HL-60 (cell line): ENCODE measurements around the gene ADCK1.

ENCODE experiments used
- DNase-seq, 2 experiments: peaks; one replicate each; pipeline ENCODE4 v3.0.0-alpha.2; 2010 to 2020; ENCODE audit warnings: low read depth in 1 of 2, low spot score in 1 of 2
- H3K27ac ChIP-seq: fragments of 250-450 bp; sonication (Bioruptor Pico); replicated peaks from 2 replicates; pipeline ENCODE4 v1.5.1; 2020; ENCODE audit warnings: mild to moderate bottlenecking, moderate library complexity
- H3K27me3 ChIP-seq: fragments of 250-450 bp; sonication (Bioruptor Pico); 2 replicates; pipeline ENCODE4 v1.5.1; 2021; ENCODE audit warnings: mild to moderate bottlenecking, moderate library complexity; ENCODE audit not compliant: insufficient read depth, poor library complexity, severe bottlenecking
- H3K4me3 ChIP-seq: replicated peaks from 2 replicates; pipeline ENCODE4 v1.5.1; 2011; ENCODE audit warnings: mild to moderate bottlenecking, control low read depth, low read length; ENCODE audit not compliant: insufficient read depth
- CTCF ChIP-seq: IDR thresholded peaks from one replicate; pipeline ENCODE4 v1.5.1; 2011; ENCODE audit warnings: low read length, control low read depth, inconsistent platforms; ENCODE audit not compliant: insufficient read depth
- GABPA ChIP-seq: IDR thresholded peaks from 2 replicates; pipeline ENCODE4 v1.6.1; 2012; ENCODE audit warnings: low read depth
- POLR2AphosphoS5 ChIP-seq: IDR thresholded peaks from 2 replicates; pipeline ENCODE4 v1.6.1; 2012; ENCODE audit warnings: low read depth
- REST ChIP-seq: IDR thresholded peaks from 2 replicates; pipeline ENCODE4 v1.6.1; 2012; ENCODE audit warnings: low read depth; ENCODE audit not compliant: insufficient replicate concordance
- SPI1 ChIP-seq: IDR thresholded peaks from 2 replicates; pipeline ENCODE4 v1.6.1; 2012; ENCODE audit warnings: low read depth, mild to moderate bottlenecking, borderline replicate concordance

The ADCK1 gene

GRCh38 chr14:77882636-77883035, 82.7 kb downstream of the ADCK1 start:
- no peak for DNase-seq
- no peak overlapping the region for H3K4me3 ChIP-seq
- H3K27me3 ChIP-seq = no peaks in the 10 kb centered on the region
- H3K27ac ChIP-seq = no peak overlapping the region
- TF ChIP-seq GABPA (no peak), CTCF (no peak), REST (no peak), SPI1 (no peak), POLR2AphosphoS5 (no peak)

GRCh38 chr14:77883131-77883846, 83.4 kb downstream of the ADCK1 start:
- no peak overlapping the region for H3K4me3 ChIP-seq
- H3K27me3 ChIP-seq = no peaks in the 10 kb centered on the region
- no peak for TF ChIP-seq POLR2AphosphoS5
- no peak for DNase-seq
- H3K27ac ChIP-seq = no peak overlapping the region

GRCh38 chr14:77883847-77884238, 83.9 kb downstream of the ADCK1 start:
- Histone ChIP-seq H3K27ac (no peak overlapping the region), H3K27me3 (no peaks in the 10 kb centered on the region), H3K4me3 (no peak overlapping the region)
- TF ChIP-seq REST (no peak), SPI1 (no peak), GABPA (no peak), POLR2AphosphoS5 (no peak), CTCF (no peak)
- no peak for DNase-seq

- Histone ChIP-seq H3K4me3 (no peak overlapping the region), H3K27ac (no peak overlapping the region), H3K27me3 (no peaks in the 10 kb centered on the region)
- TF ChIP-seq GABPA (no peak), REST (no peak), POLR2AphosphoS5 (no peak), SPI1 (no peak), CTCF (no peak)
- DNase-seq = no peak
Observed at GRCh38 chr14:77885367-77885766, 85.5 kb downstream of the ADCK1 start.
